Trophoblast cell (in vitro differentiated cells and primary cell): ENCODE data around the gene GSK3B.

Source experiments
- DNase-seq, 2 donors: peaks; one replicate each; pipeline ENCODE4 v3.0.0-alpha.2; 2016
- H2AFZ ChIP-seq: 2 replicates; pipeline ENCODE4 v1.6.1; 2013; ENCODE audit warnings: low read length, moderate library complexity, mild to moderate bottlenecking; ENCODE audit not compliant: insufficient read depth, poor library complexity
- H2AK5ac ChIP-seq: 2 replicates; pipeline ENCODE4 v1.6.1; 2013; ENCODE audit warnings: mild to moderate bottlenecking, low read length
- H2BK120ac ChIP-seq: 2 replicates; pipeline ENCODE4 v1.6.1; 2013; ENCODE audit warnings: low read length, mild to moderate bottlenecking, moderate library complexity; ENCODE audit not compliant: insufficient read depth, poor library complexity
- H2BK12ac ChIP-seq: 2 replicates; pipeline ENCODE4 v1.6.1; 2013; ENCODE audit warnings: mild to moderate bottlenecking, low read length, moderate library complexity
- H2BK5ac ChIP-seq: 2 replicates; pipeline ENCODE4 v1.6.1; 2013; ENCODE audit warnings: low read length, low read depth, moderate library complexity, mild to moderate bottlenecking; ENCODE audit not compliant: poor library complexity
- H3K14ac ChIP-seq: 2 replicates; pipeline ENCODE4 v1.6.1; 2013; ENCODE audit warnings: mild to moderate bottlenecking, low read length
- H3K18ac ChIP-seq: 2 replicates; pipeline ENCODE4 v1.6.1; 2013; ENCODE audit warnings: mild to moderate bottlenecking, low read length
- H3K23ac ChIP-seq: 2 replicates; pipeline ENCODE4 v1.6.1; 2013; ENCODE audit warnings: low read length
- H3K27ac ChIP-seq: 2 replicates; pipeline ENCODE4 v1.5.1; 2013; ENCODE audit warnings: low read depth, mild to moderate bottlenecking, inconsistent platforms, low read length, moderate library complexity
- H3K27me3 ChIP-seq: 2 replicates; pipeline ENCODE4 v1.6.1; 2013; ENCODE audit warnings: inconsistent platforms, mild to moderate bottlenecking, low read length, moderate library complexity; ENCODE audit not compliant: insufficient read depth
- H3K36me3 ChIP-seq, 2 experiments: 1 replicate in 1 of 2; 2 replicates in 1 of 2; pipeline ENCODE4 v1.6.1; 2013; ENCODE audit warnings: low read length in 2 of 2, mild to moderate bottlenecking in 2 of 2, moderate library complexity in 1 of 2; ENCODE audit not compliant: insufficient read depth in 2 of 2, control insufficient read depth in 1 of 2
- H3K4ac ChIP-seq: 2 replicates; pipeline ENCODE4 v1.6.1; 2013; ENCODE audit warnings: low read depth, mild to moderate bottlenecking, low read length, moderate library complexity
- H3K4me1 ChIP-seq, 2 experiments: 1 replicate in 1 of 2; 2 replicates in 1 of 2; pipeline ENCODE4 v1.6.1; 2013; ENCODE audit warnings: low read length in 2 of 2, mild to moderate bottlenecking in 2 of 2, moderate library complexity in 1 of 2; ENCODE audit not compliant: insufficient read depth in 2 of 2, control insufficient read depth in 1 of 2
- H3K4me2 ChIP-seq: 2 replicates; pipeline ENCODE4 v1.6.1; 2013; ENCODE audit warnings: inconsistent platforms, mild to moderate bottlenecking, low read length, moderate library complexity
- H3K4me3 ChIP-seq: 2 replicates; pipeline ENCODE4 v1.5.1; 2013; ENCODE audit warnings: mild to moderate bottlenecking, low read depth, low read length, inconsistent platforms
- H3K79me1 ChIP-seq: one replicate; pipeline ENCODE4 v1.6.1; 2013; ENCODE audit warnings: low read length
- H3K79me2 ChIP-seq: 2 replicates; pipeline ENCODE4 v1.6.1; 2013; ENCODE audit warnings: low read length, mild to moderate bottlenecking; ENCODE audit not compliant: control insufficient read depth, insufficient read depth, poor library complexity
- H3K9ac ChIP-seq: 2 replicates; pipeline ENCODE4 v1.6.1; 2013; ENCODE audit warnings: mild to moderate bottlenecking, low read length
- H3K9me3 ChIP-seq: 2 replicates; pipeline ENCODE4 v1.6.1; 2013; ENCODE audit warnings: low read depth, mild to moderate bottlenecking, control low read depth, inconsistent platforms, low read length; ENCODE audit not compliant: insufficient read depth
- H4K12ac ChIP-seq: 2 replicates; pipeline ENCODE4 v1.6.1; 2013; ENCODE audit warnings: low read depth, mild to moderate bottlenecking, low read length, moderate library complexity
- H4K8ac ChIP-seq: 2 replicates; pipeline ENCODE4 v1.6.1; 2013; ENCODE audit warnings: low read depth, mild to moderate bottlenecking, low read length, moderate library complexity
- H4K91ac ChIP-seq: one replicate; pipeline ENCODE4 v1.6.1; 2013; ENCODE audit warnings: low read depth, mild to moderate bottlenecking, low read length, moderate library complexity
- WGBS: extraction: QIAGEN DNeasy Blood & Tissue Kit; methylation state at CpG from one replicate; pipeline ENCODE4 v1.1.7; 2013; ENCODE audit warnings: missing lambda C conversion rate; ENCODE audit not compliant: insufficient read length, insufficient coverage; ENCODE audit errors: extremely low coverage; 5-methylcytosine and 5-hydroxymethylcytosine counted together

The GSK3B gene

GRCh38 chr3:119913021-119913420 is 181.2 kb downstream of the GSK3B start:
- Histone ChIP-seq H3K27me3 (no peaks in the 10 kb centered on the region), H2AFZ (no peak overlapping the region), H3K27ac (no peak overlapping the region), H4K8ac (no peak overlapping the region), H3K18ac (no peak overlapping the region), H3K14ac (no peak overlapping the region), H2BK12ac (no peak overlapping the region), H4K12ac (no peak overlapping the region), H3K36me3 (peaks cover 4 to 5% of the 10 kb centered on the region in 2 experiments), H3K9me3 (no peaks in the 10 kb centered on the region), H3K79me2 (no peaks in the 10 kb centered on the region), H3K4me2 (no peak overlapping the region), H3K4me3 (no peak overlapping the region), H3K4me1 (no peaks in the 10 kb centered on the region), H2BK120ac (no peak overlapping the region), H4K91ac (no peak overlapping the region), H3K23ac (no peak overlapping the region), H3K79me1 (no peaks in the 10 kb centered on the region), H3K9ac (no peak overlapping the region), H3K4ac (no peak overlapping the region), H2AK5ac (no peak overlapping the region), H2BK5ac (no peak overlapping the region)
- no CpG with 5 or more reads among the region's 3 CpGs for WGBS
- DNase-seq, result no peak

GRCh38 chr3:119912220-119912619 is 182.0 kb downstream of the GSK3B start:
- Histone ChIP-seq H2BK5ac (no peak overlapping the region), H4K12ac (no peak overlapping the region), H3K79me2 (no peaks in the 10 kb centered on the region), H3K36me3 (peaks cover 4 to 5% of the 10 kb centered on the region in 2 experiments), H3K9me3 (no peaks in the 10 kb centered on the region), H2AK5ac (no peak overlapping the region), H3K4me3 (no peak overlapping the region), H3K4ac (no peak overlapping the region), H3K79me1 (no peaks in the 10 kb centered on the region), H2AFZ (no peak overlapping the region), H3K14ac (no peak overlapping the region), H3K4me2 (no peak overlapping the region), H4K91ac (no peak overlapping the region), H3K9ac (no peak overlapping the region), H3K18ac (no peak overlapping the region), H4K8ac (no peak overlapping the region), H3K27ac (no peak overlapping the region), H2BK12ac (no peak overlapping the region), H3K23ac (no peak overlapping the region), H2BK120ac (no peak overlapping the region), H3K4me1 (no peaks in the 10 kb centered on the region), H3K27me3 (no peaks in the 10 kb centered on the region)
- peak in 1 of 2 donors; percentile 10 for DNase-seq
- WGBS, result no CpG with 5 or more reads among the region's 2 CpGs

- Histone ChIP-seq H3K27me3 (no peaks in the 10 kb centered on the region), H2BK12ac (no peak overlapping the region), H3K79me1 (no peaks in the 10 kb centered on the region), H3K79me2 (no peaks in the 10 kb centered on the region), H3K18ac (no peak overlapping the region), H3K9ac (no peak overlapping the region), H3K9me3 (no peaks in the 10 kb centered on the region), H3K23ac (no peak overlapping the region), H3K27ac (no peak overlapping the region), H3K4me2 (no peak overlapping the region), H2AK5ac (no peak overlapping the region), H3K4me1 (no peaks in the 10 kb centered on the region), H4K8ac (no peak overlapping the region), H3K4me3 (no peak overlapping the region), H4K12ac (no peak overlapping the region), H3K36me3 (peaks cover 4 to 5% of the 10 kb centered on the region in 2 experiments), H3K4ac (no peak overlapping the region), H4K91ac (no peak overlapping the region), H3K14ac (no peak overlapping the region), H2BK5ac (no peak overlapping the region), H2AFZ (no peak overlapping the region), H2BK120ac (no peak overlapping the region)
- no CpG with 5 or more reads among the region's 1 CpG for WGBS
- no peak for DNase-seq
Observed at GRCh38 chr3:119911748-119912147, 182.5 kb downstream of the GSK3B start.

- Histone ChIP-seq H2BK12ac (no peak overlapping the region), H2BK120ac (no peak overlapping the region), H3K27ac (no peak overlapping the region), H3K23ac (no peak overlapping the region), H3K4me1 (no peaks in the 10 kb centered on the region), H3K4ac (no peak overlapping the region), H3K4me2 (no peak overlapping the region), H2AFZ (no peak overlapping the region), H3K27me3 (no peaks in the 10 kb centered on the region), H2BK5ac (no peak overlapping the region), H4K12ac (no peak overlapping the region), H3K18ac (no peak overlapping the region), H3K79me2 (no peaks in the 10 kb centered on the region), H4K8ac (no peak overlapping the region), H2AK5ac (no peak overlapping the region), H3K36me3 (peaks cover 6 to 7% of the 10 kb centered on the region in 2 experiments), H3K14ac (no peak overlapping the region), H4K91ac (no peak overlapping the region), H3K79me1 (no peaks in the 10 kb centered on the region), H3K4me3 (no peak overlapping the region), H3K9me3 (peaks cover 2% of the 10 kb centered on the region), H3K9ac (no peak overlapping the region)
- no peak for DNase-seq
- WGBS, result no CpG with 5 or more reads among the region's 3 CpGs
Observed at GRCh38 chr3:119902061-119902460, 192.2 kb downstream of the GSK3B start.
